GM18526 (cell line): ENCODE data around the gene MYMK.

Experiments used
- POLR2A ChIP-seq: IDR thresholded peaks from 3 replicates; pipeline ENCODE4 v1.6.1; 2011; ENCODE audit not compliant: insufficient read length; ENCODE audit errors: extremely low read depth

The MYMK gene

GRCh38 chr9:133507246-133507965 lies 17.4 kb downstream of the MYMK start:
- no peak for TF ChIP-seq POLR2A

GRCh38 chr9:133506653-133507038 lies 18.1 kb downstream of the MYMK start:
- no peak for TF ChIP-seq POLR2A

GRCh38 chr9:133505901-133506652 lies 18.7 kb downstream of the MYMK start:
- TF ChIP-seq POLR2A: no peak

- no peak for TF ChIP-seq POLR2A
These were observed 19.5 kb downstream of the MYMK start for GRCh38 chr9:133505186-133505830.

- no peak for TF ChIP-seq POLR2A
These were observed 22.6 kb downstream of the MYMK start for GRCh38 chr9:133502112-133502511.

GRCh38 chr9:133499892-133500270 lies 24.9 kb downstream of the MYMK start:
- no peak for TF ChIP-seq POLR2A

- no peak for TF ChIP-seq POLR2A
These were observed 25.4 kb downstream of the MYMK start for GRCh38 chr9:133499132-133499891.

GRCh38 chr9:133496861-133497842 lies 27.6 kb downstream of the MYMK start:
- TF ChIP-seq POLR2A: no peak

GRCh38 chr9:133495327-133496293 lies 29.1 kb downstream of the MYMK start:
- TF ChIP-seq POLR2A: no peak

- no peak for TF ChIP-seq POLR2A
These were observed 30.0 kb downstream of the MYMK start for GRCh38 chr9:133494636-133495326.

- TF ChIP-seq POLR2A: no peak
These were observed 30.8 kb downstream of the MYMK start for GRCh38 chr9:133493845-133494540.

- TF ChIP-seq POLR2A: no peak
These were observed 31.3 kb downstream of the MYMK start for GRCh38 chr9:133493428-133493827.
